Panc1 (cell line): Measurements from ENCODE around the gene TMEM132E.

Experiments used
- CTCF ChIP-seq: fragments of 450-650 bp; IDR thresholded peaks from 2 replicates; pipeline ENCODE4 v1.5.1; 2017; ENCODE audit warnings: mild to moderate bottlenecking
- POLR2AphosphoS5 ChIP-seq: IDR thresholded peaks from 2 replicates; pipeline ENCODE4 v1.6.1; 2012; ENCODE audit warnings: mild to moderate bottlenecking, low read depth, low read length, moderate library complexity
- REST ChIP-seq, 2 experiments: IDR thresholded peaks; 2 replicates each; pipeline ENCODE4 v1.6.1; 2011 to 2012; ENCODE audit warnings: low read depth in 2 of 2, control low read depth in 1 of 2, low read length in 1 of 2, mild to moderate bottlenecking in 1 of 2, moderate library complexity in 1 of 2; ENCODE audit not compliant: insufficient read depth in 1 of 2
- SIN3A ChIP-seq: IDR thresholded peaks from 2 replicates; pipeline ENCODE4 v1.6.1; 2012; ENCODE audit warnings: low read depth, mild to moderate bottlenecking, low read length, moderate library complexity, borderline replicate concordance; ENCODE audit not compliant: insufficient read depth
- TCF7L2 ChIP-seq: IDR thresholded peaks from 2 replicates; pipeline ENCODE4 v1.6.1; 2011; ENCODE audit warnings: mild to moderate bottlenecking, low read depth, low read length, inconsistent platforms

- no peak for TF ChIP-seq SIN3A
- no peak; the same call in 1 of the 2 replicates for TF ChIP-seq CTCF
- TF ChIP-seq REST (IDR thresholded peaks at IDR 0.05; ENCODE audit: insufficient read depth in 1 of 2, low read depth in 2 of 2, low read length in 1 of 2): no peak
- no peak for TF ChIP-seq POLR2AphosphoS5
- TF ChIP-seq TCF7L2: no peak
Measured at GRCh38 chr17:34638526-34639260, 59.3 kb downstream of the TMEM132E start.
